A549 (cell line): ENCODE results near the gene GLRX2. TPM values are rescaled to one million over a fixed set of nuclear protein-coding genes. Genes with fewer than 3 reads are reported as not detected.

Experiments used
- ATAC-seq, 2 experiments: fragments of 200-7000 bp in 1 of 2; fragments of >200 bp in 1 of 2; cut with Nextera tagmentation in 1 of 2; cut with Tn5 transposase in 1 of 2; 3 replicates each; pipeline versions ENCODE4 v1.8.0 to v1.9.1; 2018 to 2020; ENCODE audit warnings: mild to moderate bottlenecking in 1 of 2, moderate library complexity in 1 of 2
- CTCF ChIA-PET: fragments of 300-600 bp; sonication (Branson Sonifier 250); formaldehyde crosslinking; extraction: SDS; loops from one replicate; lab custom pipeline; 2021; ENCODE audit warnings: antibody characterized with exemption, inconsistent platforms; lab: Yijun Ruan, JAX
- POLR2A ChIA-PET: fragments of 350-600 bp; formaldehyde crosslinking; extraction: SDS; loops from one replicate; lab custom pipeline; 2021; ENCODE audit warnings: antibody characterized with exemption, inconsistent platforms; lab: Yijun Ruan, JAX
- DNase-seq, 2 experiments: peaks; one replicate each; pipeline versions ENCODE4 v3.0.0 to v3.0.0-alpha.2; 2011 to 2016; ENCODE audit warnings: low read depth in 1 of 2, low spot score in 1 of 2
- FAIRE-seq: peaks from 2 replicates; lab custom pipeline; 2011; peaks lifted over from hg19 to GRCh38; lab: Jason Lieb, UNC
- H3K27ac ChIP-seq, 2 experiments: fragments of >200 bp; sonication (Bioruptor Twin); formaldehyde crosslinking; 3 replicates each; pipeline ENCODE4 v1.5.1; 2016 to 2017
- H3K4me1 ChIP-seq: fragments of >200 bp; sonication (Bioruptor Twin); formaldehyde crosslinking; 3 replicates; pipeline ENCODE4 v1.6.1; 2016
- H3K4me2 ChIP-seq: fragments of >200 bp; sonication (Bioruptor Twin); formaldehyde crosslinking; 3 replicates; pipeline ENCODE4 v1.6.1; 2016
- H3K4me3 ChIP-seq: fragments of >200 bp; sonication (Bioruptor Twin); formaldehyde crosslinking; 3 replicates; pipeline ENCODE4 v1.5.1; 2016
- H3K9me3 ChIP-seq: fragments of >200 bp; sonication (Bioruptor Twin); formaldehyde crosslinking; 3 replicates; pipeline ENCODE4 v1.6.1; 2016
- ATOH8 ChIP-seq: fragments of 250-450 bp; sonication (Bioruptor Pico); IDR thresholded peaks from 2 replicates; pipeline ENCODE4 v1.5.0; 2020; ENCODE audit warnings: low read depth, mild to moderate bottlenecking, moderate library complexity
- CBX2 ChIP-seq: fragments of 200-600 bp; sonication (generic); IDR thresholded peaks from 2 replicates; pipeline ENCODE4 v1.6.1; 2016; ENCODE audit warnings: low read depth, mild to moderate bottlenecking, borderline replicate concordance
- E2F6 ChIP-seq: IDR thresholded peaks from 2 replicates; pipeline ENCODE4 v1.6.1; 2012; ENCODE audit warnings: low read depth, borderline replicate concordance
- EHF ChIP-seq: fragments of 250-450 bp; sonication (Bioruptor Pico); IDR thresholded peaks from 2 replicates; pipeline ENCODE4 v1.5.0; 2020; ENCODE audit warnings: mild to moderate bottlenecking
- ELK1 ChIP-seq: fragments of 150-350 bp; IDR thresholded peaks from 2 replicates; pipeline ENCODE4 v1.6.1; 2014; ENCODE audit warnings: low read depth, mild to moderate bottlenecking, low read length
- FOSL2 ChIP-seq, 2 experiments: fragments of 450-650 bp in 1 of 2; fragments of >200 bp in 1 of 2; sonication (Bioruptor Twin) in 1 of 2; formaldehyde crosslinking; IDR thresholded peaks; 2 replicates each; pipeline versions ENCODE4 v1.5.0 to v1.6.1; 2016 to 2020; ENCODE audit warnings: mild to moderate bottlenecking in 1 of 2, moderate library complexity in 1 of 2
- GATA3 ChIP-seq: IDR thresholded peaks from 2 replicates; pipeline ENCODE4 v1.6.1; 2012; ENCODE audit warnings: borderline replicate concordance
- HEYL ChIP-seq: fragments of 250-450 bp; sonication (Bioruptor Pico); IDR thresholded peaks from 2 replicates; pipeline ENCODE4 v1.8.0; 2021; ENCODE audit warnings: mild to moderate bottlenecking, moderate library complexity
- HOXB13 ChIP-seq: fragments of 250-450 bp; sonication (Bioruptor Pico); IDR thresholded peaks from 2 replicates; pipeline ENCODE4 v1.5.0; 2020; ENCODE audit warnings: low read depth, mild to moderate bottlenecking, moderate library complexity
- JUN ChIP-seq, 2 experiments: fragments of >200 bp; sonication (Bioruptor Twin); formaldehyde crosslinking; IDR thresholded peaks; 2 replicates in 1 of 2; 3 replicates in 1 of 2; pipeline ENCODE4 v1.6.1; 2016 to 2017
- JUNB ChIP-seq: fragments of >200 bp; sonication (Bioruptor Twin); formaldehyde crosslinking; IDR thresholded peaks from 2 replicates; pipeline ENCODE4 v1.6.1; 2016
- NR3C1 ChIP-seq: fragments of >200 bp; sonication (Bioruptor Twin); formaldehyde crosslinking; IDR thresholded peaks from 3 replicates; pipeline ENCODE4 v1.6.1; 2017
- PHF8 ChIP-seq: fragments of 200-600 bp; sonication (generic); IDR thresholded peaks from 2 replicates; pipeline ENCODE4 v1.6.1; 2016; ENCODE audit warnings: low read depth, mild to moderate bottlenecking, antibody characterized with exemption, moderate library complexity, borderline replicate concordance
- POLR2AphosphoS2 ChIP-seq: conservative IDR thresholded peaks from 2 replicates; pipeline ENCODE4 v1.6.1; 2012; ENCODE audit warnings: low read length, improper control_type of control experiment, inconsistent platforms
- RARB ChIP-seq: fragments of 250-450 bp; sonication (Bioruptor Pico); IDR thresholded peaks from 2 replicates; pipeline ENCODE4 v1.8.0; 2021; ENCODE audit warnings: mild to moderate bottlenecking, moderate library complexity
- REST ChIP-seq: fragments of 200-600 bp; sonication (generic); IDR thresholded peaks from 2 replicates; pipeline ENCODE4 v1.6.1; 2016; ENCODE audit warnings: antibody characterized with exemption, mild to moderate bottlenecking, moderate library complexity
- RNF2 ChIP-seq: fragments of 200-600 bp; sonication (generic); IDR thresholded peaks from 2 replicates; pipeline ENCODE4 v1.6.1; 2016; ENCODE audit warnings: low read depth, mild to moderate bottlenecking, antibody characterized with exemption, moderate library complexity, borderline replicate concordance
- SMC3 ChIP-seq: fragments of >200 bp; sonication (Bioruptor Twin); formaldehyde crosslinking; IDR thresholded peaks from 3 replicates; pipeline ENCODE4 v1.6.1; 2018; ENCODE audit warnings: inconsistent platforms
- SREBF2 ChIP-seq: fragments of 450-650 bp; IDR thresholded peaks from 2 replicates; pipeline ENCODE4 v1.6.1; 2014; ENCODE audit warnings: mild to moderate bottlenecking, moderate library complexity
- TFCP2L1 ChIP-seq: fragments of 250-450 bp; sonication (Bioruptor Pico); IDR thresholded peaks from 2 replicates; pipeline ENCODE4 v1.5.0; 2021; ENCODE audit warnings: mild to moderate bottlenecking
- ZC3H11A ChIP-seq: fragments of 450-650 bp; IDR thresholded peaks from 2 replicates; pipeline ENCODE4 v1.6.1; 2014; ENCODE audit warnings: antibody characterized with exemption, mild to moderate bottlenecking
- ZFP36 ChIP-seq: fragments of 450-650 bp; IDR thresholded peaks from 2 replicates; pipeline ENCODE4 v1.6.1; 2014; ENCODE audit warnings: borderline replicate concordance; ENCODE audit not compliant: partially characterized antibody
- ZSCAN20 ChIP-seq: fragments of 250-450 bp; sonication (Bioruptor Pico); IDR thresholded peaks from 2 replicates; pipeline ENCODE4 v1.8.0; 2022; ENCODE audit warnings: mild to moderate bottlenecking, moderate library complexity
- WGBS: methylation state at CpG from one replicate; pipeline ENCODE4 v1.1.6; 2017; ENCODE audit errors: missing lambda C conversion rate; 5-methylcytosine and 5-hydroxymethylcytosine counted together
- polyA plus RNA-seq, 4 experiments: library from polyadenylated mRNA; depleted of rRNA in 3 of 4; stranded (reverse); fragments of >200 nt; fragmentation: RNase III in 1 of 4; extraction: RNeasy Plus Mini Kit Qiagen cat#74134 plus additional on column Dnase treatment in 1 of 4; gene quantifications; 2 replicates in 3 of 4; 3 replicates in 1 of 4; pipeline ENCODE4 v1.2.3, GENCODE V29; 2011 to 2017
- TF ChIP-seq, protein P1 (sequence below): fragments of 250-450 bp; sonication (Bioruptor Pico); IDR thresholded peaks from 2 replicates; pipeline ENCODE4 v1.5.0; 2021; ENCODE audit warnings: mild to moderate bottlenecking, moderate library complexity, borderline replicate concordance
- TF ChIP-seq, protein P2 (sequence below): IDR thresholded peaks from 2 replicates; pipeline ENCODE4 v1.6.1; 2012

GLRX2 gene
- polyA plus RNA-seq, 2 of the 4 experiments (the other 2 are of a cell fraction): 52.4 to 64.8 TPM

GRCh38 chr1:193083365-193084088, 21.7 kb downstream of the GLRX2 start:
- ChIA-PET POLR2A (interaction anchor here (0.9 kb wide), 1 partner anchor 25 kb away, joined by 3 read pairs; the partner anchor contains the start of gene UCHL5), CTCF (interaction anchor here (2.3 kb wide), 1 partner anchor 38 kb away, joined by 5 read pairs; the partner anchor contains the start of gene CDC73)
- DNase-seq (no peak), ATAC-seq (no peak), FAIRE-seq (no peak)
- Histone ChIP-seq H3K4me2 (no peak overlapping the region), H3K4me3 (no peak overlapping the region), H3K27ac (no peak overlapping the region), H3K4me1 (no peaks in the 10 kb centered on the region), H3K9me3 (peaks cover 4% of the 10 kb centered on the region)
- 90% methylated on average over 6 of the region's 6 CpGs for whole genome bisulfite sequencing
- TF ChIP-seq SREBF2 (no peak), RNF2 (no peak), PHF8 (no peak), E2F6 (no peak), JUN (IDR thresholded peaks at IDR 0.05) (no peak), CBX2 (no peak), ATOH8 (CRISPR knock-in tag) (no peak), HOXB13 (CRISPR knock-in tag) (no peak), ZC3H11A (no peak), ELK1 (no peak), HEYL (CRISPR knock-in tag) (no peak), EHF (CRISPR knock-in tag) (no peak), REST (no peak), NR3C1 (no peak), TFCP2L1 (CRISPR knock-in tag) (no peak), FOSL2 (IDR thresholded peaks at IDR 0.05) (no peak), FOSL2 (CRISPR knock-in tag; IDR thresholded peaks at IDR 0.05) (no peak), SMC3 (no peak), ZFP36 (no peak), RARB (CRISPR knock-in tag) (no peak)

DNA sequence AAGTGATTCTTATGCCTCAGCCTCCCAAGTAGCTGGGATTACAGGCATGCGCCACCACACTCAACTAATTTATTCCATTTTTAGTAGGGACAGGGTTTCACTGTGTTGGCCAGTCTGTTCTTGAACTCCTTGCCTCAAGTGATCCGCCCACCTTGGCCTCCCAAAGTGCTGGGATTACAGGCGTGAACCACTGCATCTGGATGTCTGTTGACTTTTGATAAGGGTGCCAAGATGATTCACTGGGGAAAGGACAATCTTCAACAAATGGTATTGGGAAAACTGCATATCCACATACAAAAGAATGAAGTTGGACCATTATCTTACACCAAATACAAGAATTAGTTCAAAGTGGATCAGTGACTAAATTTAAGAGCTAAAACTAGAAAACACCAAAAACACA, 26.0 kb downstream of the GLRX2 start:
- ChIA-PET CTCF (interaction anchor here (0.6 kb wide), 1 partner anchor 44 kb away, joined by 3 read pairs; no protein-coding TSS in a partner anchor), POLR2A (no interaction called here)
- Histone ChIP-seq H3K9me3 (peaks cover 8% of the 10 kb centered on the region), H3K4me1 (no peaks in the 10 kb centered on the region), H3K4me3 (no peak overlapping the region), H3K4me2 (no peak overlapping the region), H3K27ac (no peak overlapping the region)
- DNase-seq (no peak), ATAC-seq (no peak), FAIRE-seq (no peak)
- WGBS: 93% methylated on average over 3 of the region's 3 CpGs
- TF ChIP-seq ATOH8 (CRISPR knock-in tag) (no peak), POLR2AphosphoS2 (no peak), SREBF2 (no peak), JUNB (no peak), ZFP36 (no peak), TFCP2L1 (CRISPR knock-in tag) (no peak), NR3C1 (no peak), GATA3 (no peak), PHF8 (no peak), SMC3 (no peak), ZSCAN20 (CRISPR knock-in tag) (no peak)
- TF ChIP-seq, protein P1, sequence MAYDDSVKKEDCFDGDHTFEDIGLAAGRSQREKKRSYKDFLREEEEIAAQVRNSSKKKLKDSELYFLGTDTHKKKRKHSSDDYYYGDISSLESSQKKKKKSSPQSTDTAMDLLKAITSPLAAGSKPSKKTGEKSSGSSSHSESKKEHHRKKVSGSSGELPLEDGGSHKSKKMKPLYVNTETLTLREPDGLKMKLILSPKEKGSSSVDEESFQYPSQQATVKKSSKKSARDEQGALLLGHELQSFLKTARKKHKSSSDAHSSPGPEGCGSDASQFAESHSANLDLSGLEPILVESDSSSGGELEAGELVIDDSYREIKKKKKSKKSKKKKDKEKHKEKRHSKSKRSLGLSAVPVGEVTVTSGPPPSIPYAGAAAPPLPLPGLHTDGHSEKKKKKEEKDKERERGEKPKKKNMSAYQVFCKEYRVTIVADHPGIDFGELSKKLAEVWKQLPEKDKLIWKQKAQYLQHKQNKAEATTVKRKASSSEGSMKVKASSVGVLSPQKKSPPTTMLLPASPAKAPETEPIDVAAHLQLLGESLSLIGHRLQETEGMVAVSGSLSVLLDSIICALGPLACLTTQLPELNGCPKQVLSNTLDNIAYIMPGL: no peak
- TF ChIP-seq, protein P2, sequence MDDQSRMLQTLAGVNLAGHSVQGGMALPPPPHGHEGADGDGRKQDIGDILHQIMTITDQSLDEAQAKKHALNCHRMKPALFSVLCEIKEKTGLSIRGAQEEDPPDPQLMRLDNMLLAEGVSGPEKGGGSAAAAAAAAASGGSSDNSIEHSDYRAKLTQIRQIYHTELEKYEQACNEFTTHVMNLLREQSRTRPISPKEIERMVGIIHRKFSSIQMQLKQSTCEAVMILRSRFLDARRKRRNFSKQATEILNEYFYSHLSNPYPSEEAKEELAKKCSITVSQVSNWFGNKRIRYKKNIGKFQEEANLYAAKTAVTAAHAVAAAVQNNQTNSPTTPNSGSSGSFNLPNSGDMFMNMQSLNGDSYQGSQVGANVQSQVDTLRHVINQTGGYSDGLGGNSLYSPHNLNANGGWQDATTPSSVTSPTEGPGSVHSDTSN: no peak
